T1000 (cell line): Measurements from ENCODE around the gene PKIB.
"Not testable (repeated sequence)": the region's sequence is repeated elsewhere in the genome, so short reads cannot be mapped to it uniquely, and the experiment has no call there.

Experiments used
- DNase-seq: peaks from one replicate; lab custom pipeline; 2025; ENCODE audit warnings: mixed read lengths; lab: John Stamatoyannopoulos, UW

Gene PKIB

DNA sequence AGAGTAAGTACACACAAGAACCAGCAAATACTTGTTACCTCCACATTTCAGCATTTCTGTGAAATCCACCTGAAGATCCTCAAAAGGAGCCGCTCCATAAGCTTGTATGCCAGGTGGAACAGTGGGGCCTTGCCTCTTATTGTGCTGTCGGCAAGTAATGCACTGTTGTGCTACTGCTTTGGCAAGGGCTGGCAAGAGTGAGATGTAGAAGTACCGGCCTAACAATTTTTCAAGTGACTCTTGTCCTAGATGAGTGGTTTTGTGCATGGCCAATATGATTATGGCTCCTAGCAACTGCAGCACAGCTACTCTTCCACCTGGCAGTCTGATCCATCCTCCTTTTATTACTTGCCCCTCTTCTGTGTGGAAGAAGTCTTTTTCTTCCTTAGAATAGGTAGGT is 134.7 kb downstream of the PKIB start:
- not testable (repeated sequence) for DNase-seq

GRCh38 chr6:122746688-122747087 is 136.5 kb downstream of the PKIB start:
- DNase-seq, result no peak

GRCh38 chr6:122747573-122747972 is 137.4 kb downstream of the PKIB start:
- DNase-seq, result no peak

DNA sequence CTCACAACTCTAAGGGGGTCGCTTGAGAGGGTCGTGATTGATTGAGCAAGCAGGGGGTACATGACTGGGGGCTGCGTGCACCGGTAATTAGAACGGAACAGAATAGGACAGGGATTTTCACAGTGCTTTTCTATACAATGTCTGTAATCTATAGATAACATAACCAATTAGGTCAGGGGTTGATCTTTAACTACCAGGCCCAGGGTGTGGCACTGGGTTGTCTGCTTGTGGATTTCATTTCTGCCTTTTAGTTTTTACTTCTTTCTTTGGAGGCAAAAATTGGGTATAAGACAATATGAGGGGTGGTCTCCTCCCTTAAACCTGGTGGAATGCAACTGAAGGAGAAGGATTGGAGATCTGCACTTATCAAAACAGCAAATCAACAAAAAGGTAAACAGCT is 138.7 kb downstream of the PKIB start:
- DNase-seq, result not testable (repeated sequence)

DNA sequence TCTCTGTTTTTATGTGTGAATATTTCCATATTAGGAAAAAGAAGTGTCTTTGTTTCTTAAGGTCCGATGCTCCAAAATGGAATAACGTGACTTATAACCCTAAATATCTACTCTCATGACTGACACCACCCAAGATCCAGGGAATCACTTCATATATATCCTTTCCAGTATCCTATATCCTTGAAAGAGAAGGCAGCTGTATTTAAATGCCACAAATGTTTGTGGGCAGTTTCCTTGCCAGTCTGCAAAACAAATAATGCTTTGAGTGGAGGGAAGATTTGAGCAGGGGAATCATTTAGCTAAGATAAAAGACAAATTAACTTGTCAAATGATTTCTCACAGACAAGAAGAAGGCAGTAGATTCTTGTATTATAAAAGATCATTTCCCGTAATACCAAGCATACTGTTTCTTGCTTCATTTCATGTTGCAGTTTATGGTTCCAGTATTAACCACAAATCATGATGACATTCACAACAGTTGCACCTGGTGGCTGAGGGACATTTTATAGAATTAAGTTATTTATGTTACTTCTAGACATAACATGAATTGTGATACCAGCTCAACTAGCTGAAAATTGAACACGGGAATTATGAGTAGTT is 139.3 kb downstream of the PKIB start:
- no peak for DNase-seq

GRCh38 chr6:122751326-122751725 is 141.1 kb downstream of the PKIB start:
- no peak for DNase-seq

DNA sequence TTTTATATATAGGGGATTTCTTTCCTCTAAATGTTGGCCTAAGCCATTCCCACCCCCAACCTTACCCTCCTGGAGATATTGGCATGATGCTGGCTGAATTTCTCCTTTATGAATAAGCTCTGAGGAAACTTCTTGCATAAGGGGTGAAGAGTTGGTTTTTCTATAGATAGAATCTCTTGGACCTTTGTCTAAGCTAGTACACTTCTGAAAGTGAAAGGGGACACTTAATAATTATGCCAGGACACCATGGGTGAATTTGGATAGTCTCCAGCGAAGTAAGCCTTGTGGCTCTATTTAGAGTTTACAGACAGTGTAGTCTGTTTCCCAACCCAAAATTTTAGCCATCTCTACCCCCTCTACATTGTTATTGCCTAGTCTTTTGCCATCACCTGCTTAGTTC is 142.3 kb downstream of the PKIB start:
- no peak for DNase-seq

GRCh38 chr6:122753000-122753687 is 142.9 kb downstream of the PKIB start:
- no peak for DNase-seq

DNA sequence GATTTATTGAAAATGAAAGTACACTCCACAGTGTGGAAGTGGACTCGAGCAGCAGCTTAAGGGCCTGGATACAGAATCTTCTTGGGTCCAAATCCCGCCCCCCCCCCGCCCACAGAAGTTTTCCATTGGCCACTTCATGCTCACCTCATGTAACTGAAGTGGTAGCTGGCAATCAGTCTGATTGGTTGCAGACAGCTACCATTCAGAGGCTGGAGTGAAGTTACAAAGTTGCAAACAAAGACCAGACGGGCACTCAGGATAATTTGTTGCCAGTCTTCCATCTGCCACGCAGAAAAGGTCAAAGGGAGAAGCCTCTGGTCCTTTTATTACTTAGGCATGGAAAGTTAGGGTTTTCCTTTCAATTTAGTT is 143.5 kb downstream of the PKIB start:
- no peak for DNase-seq

DNA sequence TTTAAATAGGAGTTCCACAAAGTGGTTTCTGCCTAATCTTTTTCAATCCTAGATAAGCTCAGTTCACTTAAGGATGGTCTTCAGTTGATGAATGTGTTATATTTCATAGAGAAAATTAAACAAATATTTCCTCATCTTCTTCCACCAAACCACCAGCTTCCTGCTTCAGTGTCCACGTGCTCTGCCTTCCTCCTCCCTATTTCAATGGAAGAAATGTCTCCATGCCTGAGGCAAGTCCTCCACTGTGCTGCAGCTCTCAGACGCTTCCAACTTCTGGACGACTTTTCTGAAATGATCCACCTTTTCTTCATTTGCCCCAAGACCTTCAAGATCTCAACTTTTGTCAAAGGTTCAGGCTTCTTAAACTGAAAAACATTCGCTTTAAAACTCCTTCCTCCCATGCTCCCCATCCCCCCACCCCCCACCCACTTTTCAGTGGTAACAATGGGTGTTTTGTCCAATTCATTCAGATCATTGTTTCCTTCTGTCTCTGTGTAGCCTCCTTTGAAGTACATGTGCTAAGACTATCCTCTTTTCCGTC is 144.1 kb downstream of the PKIB start:
- DNase-seq, result no peak

DNA sequence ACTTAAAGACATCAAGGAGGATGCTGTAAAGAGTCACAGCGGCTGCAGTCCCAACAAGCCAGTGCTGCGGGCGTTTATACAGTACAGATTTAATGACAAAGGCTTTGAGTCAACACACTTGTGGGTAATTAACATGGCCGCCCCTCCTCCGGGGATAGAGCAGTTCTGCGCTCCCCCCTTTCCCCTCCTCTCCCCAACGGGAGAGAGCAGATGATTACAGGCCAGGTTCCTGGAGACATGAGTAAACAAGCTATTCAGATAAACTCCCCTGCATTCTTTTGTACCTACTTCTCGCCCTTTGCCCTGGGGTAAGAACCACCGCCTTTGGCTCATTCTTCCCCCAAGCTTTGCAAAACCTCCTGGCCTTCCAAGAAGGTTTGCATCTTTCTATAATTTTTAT is 145.7 kb downstream of the PKIB start:
- peak; percentile 37 for DNase-seq

- DNase-seq, result no peak
Observed at GRCh38 chr6:122758927-122759334, 148.7 kb downstream of the PKIB start.

DNA sequence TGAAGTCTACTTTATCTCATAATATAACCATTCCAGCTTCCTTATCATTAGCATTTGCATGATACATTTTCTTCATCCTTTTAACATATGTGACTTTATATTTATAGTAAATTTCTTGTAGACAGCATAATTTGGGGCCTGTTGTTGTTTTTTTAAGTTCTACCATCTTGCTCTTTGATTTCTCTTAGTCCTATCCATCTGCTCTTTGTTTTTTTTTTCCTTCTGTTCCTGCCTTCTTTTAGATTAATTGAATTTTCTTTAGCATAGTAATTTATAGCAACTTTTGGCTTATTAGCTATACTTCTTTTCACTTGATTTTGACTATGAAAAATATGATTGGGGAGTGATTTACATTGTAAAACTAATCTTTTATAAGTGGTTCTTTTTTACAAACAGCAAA is 150.1 kb downstream of the PKIB start:
- DNase-seq, result no peak

DNA sequence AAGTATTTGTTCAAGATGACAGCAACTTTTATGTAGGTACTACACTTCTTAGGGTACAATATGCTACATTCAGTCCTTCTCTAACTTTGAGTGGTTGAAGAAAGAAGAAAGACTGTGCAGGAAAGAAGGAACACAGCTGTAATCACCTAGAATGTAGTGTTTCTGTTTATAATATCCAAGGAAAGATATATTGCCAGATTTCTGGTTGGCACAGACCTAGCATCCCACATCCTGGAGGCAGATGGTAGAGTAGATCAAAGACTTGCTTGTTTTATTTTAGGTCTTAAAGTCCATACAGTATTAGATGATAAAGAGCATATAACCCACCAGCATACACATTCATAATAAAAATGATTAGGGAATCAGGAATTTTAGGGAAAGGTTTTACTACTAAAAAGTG is 156.1 kb downstream of the PKIB start:
- DNase-seq, result no peak

DNA sequence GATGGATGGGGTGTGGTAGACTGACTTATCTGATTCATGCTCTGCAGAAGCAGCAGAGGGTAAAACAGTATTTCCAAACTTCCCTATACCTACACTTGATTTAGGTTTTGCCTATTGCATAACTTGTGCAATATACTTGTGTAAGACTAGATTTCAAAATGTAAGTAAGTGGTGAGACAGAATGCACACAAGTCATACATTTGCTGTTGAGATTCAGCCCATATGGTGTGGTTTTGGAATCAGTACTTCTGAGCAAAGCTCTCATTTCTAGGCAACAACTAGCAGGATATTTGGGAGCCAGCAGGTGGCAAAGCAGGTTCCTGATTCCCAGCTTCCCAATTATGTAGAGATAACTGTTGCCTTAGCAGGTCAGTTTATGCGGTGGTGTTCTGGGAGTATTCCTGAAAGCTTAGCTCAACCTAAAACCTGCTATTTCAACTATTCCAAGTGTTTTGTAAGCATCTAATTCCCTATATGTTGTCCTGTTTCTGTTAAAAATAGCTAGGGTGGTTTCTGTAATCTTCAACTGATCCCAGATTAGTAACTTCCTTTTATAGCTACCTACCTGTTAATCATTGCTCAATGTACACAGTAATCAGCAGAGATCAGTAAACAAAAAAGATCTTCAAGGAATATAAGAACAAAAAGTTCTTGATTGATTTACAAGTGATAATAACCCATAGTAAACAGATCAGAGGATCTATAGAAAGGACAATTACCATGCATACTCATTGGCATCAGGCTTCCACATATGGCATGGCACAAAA is 160.8 kb downstream of the PKIB start:
- DNase-seq, result no peak

- no peak for DNase-seq
Observed at GRCh38 chr6:122772724-122773415, 162.7 kb downstream of the PKIB start.
